ENCODE data around the gene PITX2. TPM values are rescaled to one million over a fixed set of nuclear protein-coding genes. Genes with fewer than 3 reads are reported as not detected.

Gene PITX2
- total RNA-seq, 4 donors from 2014 or later = 0.49 TPM; not detected in 3

GRCh38 chr4:110641218-110641617 is 18.3 kb upstream of the PITX2 start:
- TF ChIP-seq CTCF (IDR thresholded peaks at IDR 0.05; ENCODE audit: low read depth) = no peak

- no peak for TF ChIP-seq CTCF (IDR thresholded peaks at IDR 0.05; ENCODE audit: low read depth)
Observed at GRCh38 chr4:110640576-110640975, 17.7 kb upstream of the PITX2 start.

GRCh38 chr4:110639207-110640090 is 16.6 kb upstream of the PITX2 start:
- no peak for TF ChIP-seq CTCF (IDR thresholded peaks at IDR 0.05; ENCODE audit: low read depth)

GRCh38 chr4:110638089-110638746 is 15.3 kb upstream of the PITX2 start:
- no peak for TF ChIP-seq CTCF (IDR thresholded peaks at IDR 0.05; ENCODE audit: low read depth)

- TF ChIP-seq CTCF (IDR thresholded peaks at IDR 0.05; ENCODE audit: low read depth) = no peak
Observed at GRCh38 chr4:110637408-110638088, 14.7 kb upstream of the PITX2 start.

GRCh38 chr4:110636680-110637407 is 14.0 kb upstream of the PITX2 start:
- no peak for TF ChIP-seq CTCF (IDR thresholded peaks at IDR 0.05; ENCODE audit: low read depth)

Data from subcutaneous adipose tissue (tissue), 4 donors.